GM23338 (cell line): ENCODE measurements around the gene NUP107.
"Not testable (repeated sequence)": the region's sequence is repeated elsewhere in the genome, so short reads cannot be mapped to it uniquely, and the experiment has no call there.

Experiments used
- CTCF ChIP-seq, 2 experiments: fragments of 200-600 bp in 1 of 2; sonication (generic) in 1 of 2; conservative IDR thresholded peaks; 2 replicates each; pipeline versions ENCODE4 v1.5.1 to v1.6.1; 2016 to 2017; ENCODE audit warnings: antibody characterized with exemption in 2 of 2, low read depth in 2 of 2, mild to moderate bottlenecking in 2 of 2, moderate library complexity in 1 of 2
- EZH2 ChIP-seq: fragments of 200-600 bp; sonication (generic); IDR thresholded peaks from one replicate; pipeline ENCODE4 v1.8.0; 2017; ENCODE audit warnings: antibody characterized with exemption, mild to moderate bottlenecking, low read depth; ENCODE audit not compliant: unreplicated experiment
- EZH2phosphoT487 ChIP-seq: fragments of 200-600 bp; sonication (generic); IDR thresholded peaks from one replicate; pipeline ENCODE4 v1.8.1; 2018; ENCODE audit warnings: antibody characterized with exemption; ENCODE audit not compliant: unreplicated experiment
- POLR2AphosphoS5 ChIP-seq: IDR thresholded peaks from 2 replicates; pipeline ENCODE4 v1.6.1; 2016; ENCODE audit warnings: antibody characterized with exemption, low read depth

DNA sequence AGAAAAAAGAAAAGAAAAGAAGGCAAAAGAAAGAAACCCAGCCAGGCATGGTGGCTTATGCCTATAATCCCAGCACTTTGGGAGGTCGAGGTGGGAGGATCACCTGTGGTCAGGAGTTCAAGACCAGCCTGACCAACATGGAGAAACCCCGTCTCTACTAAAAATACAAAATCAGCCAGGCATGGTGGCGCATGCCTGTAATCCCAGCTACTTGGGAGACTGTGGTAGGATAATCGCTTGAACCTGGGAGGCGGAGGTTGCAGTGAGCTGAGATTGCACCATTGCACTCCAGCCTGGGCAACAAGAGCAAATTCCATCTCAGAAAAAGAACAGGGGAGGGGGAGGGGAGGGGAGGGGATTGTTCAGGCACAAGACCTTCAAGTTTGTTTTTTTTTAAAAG lies 9.9 kb upstream of the NUP107 start:
- TF ChIP-seq CTCF (conservative IDR thresholded peaks at IDR 0.05; ENCODE audit: low read depth in 2 of 2); POLR2AphosphoS5; EZH2phosphoT487; EZH2: not testable (repeated sequence)
